Measurements from ENCODE around the gene CGB7.

Gene CGB7

GRCh38 chr19:49016067-49016839, 41.3 kb downstream of the CGB7 start:
- DNase-seq (ENCODE audit: low read depth): no peak

GRCh38 chr19:49014870-49015255, 42.7 kb downstream of the CGB7 start:
- no peak for DNase-seq (ENCODE audit: low read depth)

GRCh38 chr19:49014123-49014869, 43.3 kb downstream of the CGB7 start:
- no peak for DNase-seq (ENCODE audit: low read depth)

GRCh38 chr19:49011194-49011593, 46.4 kb downstream of the CGB7 start:
- DNase-seq (ENCODE audit: low read depth): no peak

GRCh38 chr19:49010453-49010852, 47.1 kb downstream of the CGB7 start:
- DNase-seq (ENCODE audit: low read depth): no peak

- no peak for DNase-seq (ENCODE audit: low read depth)
These were observed 47.7 kb downstream of the CGB7 start for GRCh38 chr19:49009828-49010227.

GRCh38 chr19:49006905-49007304, 50.6 kb downstream of the CGB7 start:
- DNase-seq (ENCODE audit: low read depth): no peak

- no peak for DNase-seq (ENCODE audit: low read depth)
These were observed 52.5 kb downstream of the CGB7 start for GRCh38 chr19:49004964-49005614.

Data from activated T-cell treated with anti-CD3 and anti-CD28 coated beads for 24 hours (primary cell).